ENCODE measurements around the gene ZNF394.

Gene ZNF394

GRCh38 chr7:99447943-99448342 lies 52.1 kb downstream of the ZNF394 start:
- no peak for DNase-seq

- no peak for DNase-seq
Observed at GRCh38 chr7:99446096-99446495, 54.0 kb downstream of the ZNF394 start.

All from fibroblast of skin of scalp (primary cell).